PC-3 (cell line): ENCODE results near the gene LBHD1. TPM values are rescaled to one million over a fixed set of nuclear protein-coding genes. Genes with fewer than 3 reads are reported as not detected.
A peak's percentile ranks its signal among the peaks of the same experiment; 100 is the strongest.

ENCODE experiments used
- ATAC-seq: fragments of 200-7000 bp; cut with Tn5 transposase; 2 replicates; pipeline ENCODE4 v1.9.1; 2020; ENCODE audit warnings: mild to moderate bottlenecking, moderate library complexity
- BruUV-seq: library from RNA; stranded (reverse); fragments of 400-500 nt; replicated peaks from 2 replicates; lab custom pipeline; 2021; lab: Mats Ljungman, UMichigan
- CTCF ChIA-PET: fragments of 300-600 bp; sonication (Branson Sonifier 250); formaldehyde crosslinking; loops from one replicate; lab custom pipeline; 2022; ENCODE audit warnings: antibody characterized with exemption; lab: Charles Lee
- POLR2A ChIA-PET: fragments of 300-600 bp; sonication (Branson Sonifier 250); formaldehyde crosslinking; loops from one replicate; lab custom pipeline; 2022; ENCODE audit warnings: antibody characterized with exemption; ENCODE audit not compliant: unreplicated experiment; lab: Charles Lee
- DNase-seq: peaks from one replicate; pipeline ENCODE4 v3.0.0-alpha.2; 2015
- H2AFZ ChIP-seq: fragments of 300-600 bp; sonication (generic); 2 replicates; pipeline ENCODE4 v1.6.0; 2016; ENCODE audit warnings: antibody characterized with exemption, low read length
- H3F3A ChIP-seq: fragments of 300-600 bp; sonication (generic); one replicate; pipeline ENCODE4 v1.6.0; 2017; ENCODE audit warnings: antibody characterized with exemption, low read length, control low read depth, mild to moderate bottlenecking; ENCODE audit not compliant: unreplicated experiment
- H3K27ac ChIP-seq: fragments of 300-600 bp; sonication (generic); 2 replicates; pipeline ENCODE4 v1.5.1; 2016; ENCODE audit warnings: mild to moderate bottlenecking, low read length
- H3K27me3 ChIP-seq: fragments of 300-600 bp; sonication (generic); 2 replicates; pipeline ENCODE4 v1.6.1; 2016; ENCODE audit warnings: low read length, mixed read lengths
- H3K36me3 ChIP-seq: fragments of 300-600 bp; sonication (generic); 2 replicates; pipeline ENCODE4 v1.6.1; 2016; ENCODE audit warnings: low read depth, mixed run types, low read length, mixed read lengths
- H3K4me1 ChIP-seq: fragments of 300-600 bp; sonication (generic); 2 replicates; pipeline ENCODE4 v1.5.1; 2016; ENCODE audit warnings: low read length; ENCODE audit not compliant: insufficient read depth
- H3K4me2 ChIP-seq: fragments of 300-600 bp; sonication (generic); 2 replicates; pipeline ENCODE4 v1.6.0; 2016; ENCODE audit warnings: low read length
- H3K4me3 ChIP-seq: fragments of 300-600 bp; sonication (generic); 2 replicates; pipeline ENCODE4 v1.5.1; 2016; ENCODE audit warnings: mild to moderate bottlenecking, low read length, mixed read lengths
- H3K79me2 ChIP-seq: fragments of 300-600 bp; sonication (generic); 2 replicates; pipeline ENCODE4 v1.6.1; 2017; ENCODE audit warnings: low read length, mixed read lengths
- H3K9ac ChIP-seq: fragments of 300-600 bp; sonication (generic); 2 replicates; pipeline ENCODE4 v1.6.0; 2016; ENCODE audit warnings: mild to moderate bottlenecking, low read length
- H3K9me2 ChIP-seq: fragments of 300-600 bp; sonication (generic); replicated peaks from 2 replicates; pipeline ENCODE4 v1.6.1; 2016; ENCODE audit warnings: mixed run types, low read length, mixed read lengths
- H3K9me3 ChIP-seq: fragments of 300-600 bp; sonication (generic); 2 replicates; pipeline ENCODE4 v1.6.1; 2016; ENCODE audit warnings: low read length, mixed read lengths
- H4K20me1 ChIP-seq: fragments of 300-600 bp; sonication (generic); 2 replicates; pipeline ENCODE4 v1.6.1; 2016; ENCODE audit warnings: low read length, mixed read lengths
- EZH2 ChIP-seq: fragments of 300-600 bp; sonication (generic); IDR thresholded peaks from one replicate; pipeline ENCODE4 v1.6.1; 2017; ENCODE audit warnings: antibody characterized with exemption, mild to moderate bottlenecking, low read length; ENCODE audit not compliant: unreplicated experiment
- EZH2phosphoT487 ChIP-seq: fragments of 300-600 bp; sonication (generic); IDR thresholded peaks from 2 replicates; pipeline ENCODE4 v1.6.1; 2018; ENCODE audit warnings: mild to moderate bottlenecking, antibody characterized with exemption, low read length, borderline replicate concordance
- intact Hi-C: fragments of 100-400 bp; cut with micrococcal nuclease; formaldehyde crosslinking; loops from 2 replicates; pipeline ENCODE4 v1.9.0; 2023
- total RNA-seq: library from RNA; depleted of rRNA; stranded (reverse); fragments of >200 nt; gene quantifications from 2 replicates; pipeline ENCODE4 v1.2.3, GENCODE V29; 2014
- TF ChIP-seq, protein P1 (sequence below): fragments of 300-600 bp; sonication (generic); conservative IDR thresholded peaks from 2 replicates; pipeline ENCODE4 v1.5.1; 2017; ENCODE audit warnings: antibody characterized with exemption, low read depth, mild to moderate bottlenecking, low read length

The LBHD1 gene
- total RNA-seq, 1 experiment from 2014 or later, result 9.7 TPM

DNA sequence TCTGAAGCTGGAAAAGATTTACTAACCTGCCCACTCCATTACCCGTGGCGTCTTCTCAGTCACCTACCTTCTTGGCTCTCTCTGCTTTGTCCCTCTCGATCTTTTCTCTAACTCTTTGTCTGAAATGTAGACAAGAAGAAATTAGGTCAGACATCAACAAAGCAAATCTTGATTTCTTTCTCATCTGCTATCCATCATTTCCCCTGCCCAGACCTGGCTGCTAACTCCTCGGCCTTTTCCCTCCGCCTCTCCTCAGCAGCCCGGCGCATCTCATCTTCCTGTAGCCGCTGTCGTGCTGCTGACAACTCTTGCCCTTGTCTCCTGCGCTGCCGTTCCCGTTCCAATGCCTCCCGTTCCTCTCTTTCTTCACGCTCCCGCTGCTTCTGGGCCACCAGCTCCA lies 5.6 kb upstream of the LBHD1 start:
- no peaks in the 10 kb centered on the region for H3K9me3 ChIP-seq
- peak overlapping the region; percentile 91 for H3K9ac ChIP-seq
- BruUV-seq, result no TSS peak

DNA sequence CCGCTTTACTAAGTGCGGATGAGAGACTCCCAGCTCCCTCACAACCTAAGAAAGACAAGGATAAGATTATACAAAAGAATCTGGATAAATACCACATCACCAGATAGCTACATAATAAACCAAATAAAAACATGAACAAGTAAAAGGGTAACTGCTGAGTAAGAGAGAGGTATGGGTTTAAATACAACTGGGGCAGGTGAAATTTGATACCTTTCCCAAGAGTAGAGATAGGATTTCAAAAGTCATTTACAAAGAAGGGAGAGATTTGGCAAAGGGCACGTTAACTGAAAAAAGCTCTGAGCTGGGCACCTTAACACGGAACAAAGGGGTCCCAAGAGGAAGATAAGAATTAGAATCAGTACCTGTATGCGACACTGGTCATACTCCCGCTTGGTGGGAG lies 5.1 kb upstream of the LBHD1 start:
- intact Hi-C loops, result loop anchor here (5.0 kb wide), 1 partner anchor 50 kb away; the partner anchor contains the start of genes HNRNPUL2 and TTC9C
- Histone ChIP-seq H3K9me3 (no peaks in the 10 kb centered on the region), H3K9me2 (no peaks in the 10 kb centered on the region), H3K9ac (peak overlapping the region; percentile 91; the same call in 1 of the 2 replicates), H3K27me3 (no peaks in the 10 kb centered on the region), H3K4me1 (peaks cover 34% of the 10 kb centered on the region), H3K79me2 (peaks cover 53% of the 10 kb centered on the region), H4K20me1 (no peaks in the 10 kb centered on the region), H3K4me3 (peak overlapping the region; percentile 98), H3K4me2 (peak overlapping the region; percentile 94), H3F3A (peaks cover 8% of the 10 kb centered on the region), H3K27ac (peak overlapping the region; percentile 13; the same call in 1 of the 2 replicates), H2AFZ (no peak overlapping the region), H3K36me3 (peaks cover 4% of the 10 kb centered on the region)
- TF ChIP-seq EZH2, result no peak
- no peak for TF ChIP-seq EZH2phosphoT487
- TF ChIP-seq, protein P1, sequence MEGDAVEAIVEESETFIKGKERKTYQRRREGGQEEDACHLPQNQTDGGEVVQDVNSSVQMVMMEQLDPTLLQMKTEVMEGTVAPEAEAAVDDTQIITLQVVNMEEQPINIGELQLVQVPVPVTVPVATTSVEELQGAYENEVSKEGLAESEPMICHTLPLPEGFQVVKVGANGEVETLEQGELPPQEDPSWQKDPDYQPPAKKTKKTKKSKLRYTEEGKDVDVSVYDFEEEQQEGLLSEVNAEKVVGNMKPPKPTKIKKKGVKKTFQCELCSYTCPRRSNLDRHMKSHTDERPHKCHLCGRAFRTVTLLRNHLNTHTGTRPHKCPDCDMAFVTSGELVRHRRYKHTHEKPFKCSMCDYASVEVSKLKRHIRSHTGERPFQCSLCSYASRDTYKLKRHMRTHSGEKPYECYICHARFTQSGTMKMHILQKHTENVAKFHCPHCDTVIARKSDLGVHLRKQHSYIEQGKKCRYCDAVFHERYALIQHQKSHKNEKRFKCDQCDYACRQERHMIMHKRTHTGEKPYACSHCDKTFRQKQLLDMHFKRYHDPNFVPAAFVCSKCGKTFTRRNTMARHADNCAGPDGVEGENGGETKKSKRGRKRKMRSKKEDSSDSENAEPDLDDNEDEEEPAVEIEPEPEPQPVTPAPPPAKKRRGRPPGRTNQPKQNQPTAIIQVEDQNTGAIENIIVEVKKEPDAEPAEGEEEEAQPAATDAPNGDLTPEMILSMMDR, result no peak
- DNase-seq, result peak; percentile 51
- POLR2A ChIA-PET, result interaction anchor here (0.6 to 1.6 kb wide), 4 partner anchors 12 to 85 kb away, joined by 4 to 6 read pairs (median 6); partner anchors contain the start of genes C11orf98 and CSKMT
- peak; percentile 4; the same call in 1 of the 2 replicates for ATAC-seq
- BruUV-seq, result no TSS peak
- CTCF ChIA-PET, result interaction anchor here (0.5 kb wide), 2 partner anchors 163 to 185 kb away, joined by 3 to 15 read pairs; no protein-coding TSS in a partner anchor

More for the DNA sequence above, 5.6 kb upstream of the LBHD1 start:
- Histone ChIP-seq H3K27ac (peak overlapping the region; percentile 13; the same call in 1 of the 2 replicates), H3K79me2 (peaks cover 47% of the 10 kb centered on the region), H3K4me1 (peaks cover 31% of the 10 kb centered on the region), H3K9me2 (no peaks in the 10 kb centered on the region), H3F3A (peaks cover 8% of the 10 kb centered on the region), H4K20me1 (no peaks in the 10 kb centered on the region), H3K4me2 (peak overlapping the region; percentile 94), H3K27me3 (no peaks in the 10 kb centered on the region), H3K36me3 (peaks cover 4% of the 10 kb centered on the region), H2AFZ (no peak overlapping the region), H3K4me3 (peak overlapping the region; percentile 98)
- ATAC-seq (no peak), DNase-seq (no peak)
- TF ChIP-seq EZH2phosphoT487 (no peak), EZH2 (no peak)
- TF ChIP-seq, protein P1, result no peak
- intact Hi-C loops, result loop anchor here (5.0 kb wide), 1 partner anchor 50 kb away; the partner anchor contains the start of genes HNRNPUL2 and TTC9C
- ChIA-PET CTCF (interaction anchor here (0.5 kb wide), 1 partner anchor 162 kb away, joined by 3 read pairs; no protein-coding TSS in a partner anchor), POLR2A (interaction anchor here (0.6 to 1.6 kb wide), 4 partner anchors 13 to 86 kb away, joined by 4 to 6 read pairs (median 5); partner anchors contain the start of genes C11orf98 and CSKMT)
